Skeletal muscle tissue (tissue), 4 donors: ENCODE data around the gene SRXN1. TPM values are rescaled to one million over a fixed set of nuclear protein-coding genes. Genes with fewer than 3 reads are reported as not detected.

Experiments used
- H3K27ac ChIP-seq: one replicate; pipeline ENCODE4 v1.7.0; 2013; ENCODE audit warnings: mild to moderate bottlenecking, low read depth, low read length, inconsistent platforms
- H3K27me3 ChIP-seq, 3 donors: one replicate each; pipeline ENCODE4 v1.7.0; 2013; ENCODE audit warnings: low read length in 3 of 3; ENCODE audit not compliant: control insufficient read depth in 3 of 3, insufficient read depth in 3 of 3
- H3K36me3 ChIP-seq, 3 donors: one replicate each; pipeline ENCODE4 v1.7.0; 2013; ENCODE audit warnings: low read length in 3 of 3; ENCODE audit not compliant: control insufficient read depth in 3 of 3, insufficient read depth in 3 of 3
- H3K4me1 ChIP-seq, 3 donors: one replicate each; pipeline ENCODE4 v1.7.0; 2013; ENCODE audit warnings: low read length in 3 of 3, mild to moderate bottlenecking in 3 of 3; ENCODE audit not compliant: control insufficient read depth in 3 of 3, insufficient read depth in 3 of 3
- H3K4me3 ChIP-seq, 3 donors: one replicate each; pipeline ENCODE4 v1.7.0; 2013; ENCODE audit warnings: low read length in 3 of 3
- H3K9ac ChIP-seq, 3 donors: one replicate each; pipeline ENCODE4 v1.7.0; 2013; ENCODE audit warnings: low read length in 3 of 3, mild to moderate bottlenecking in 3 of 3, moderate library complexity in 2 of 3, low read depth in 1 of 3
- H3K9me3 ChIP-seq, 3 donors: one replicate each; pipeline ENCODE4 v1.7.0; 2013; ENCODE audit warnings: low read length in 3 of 3; ENCODE audit not compliant: control insufficient read depth in 3 of 3
- total RNA-seq: library from RNA; depleted of rRNA; stranded (reverse); fragments of >200 nt; gene quantifications from one replicate; pipeline ENCODE4 v1.2.3, GENCODE V29; 2014
- donor health status: Osteomylitis.

The SRXN1 gene
- total RNA-seq, 1 donor from 2014 or later = 11.0 TPM

DNA sequence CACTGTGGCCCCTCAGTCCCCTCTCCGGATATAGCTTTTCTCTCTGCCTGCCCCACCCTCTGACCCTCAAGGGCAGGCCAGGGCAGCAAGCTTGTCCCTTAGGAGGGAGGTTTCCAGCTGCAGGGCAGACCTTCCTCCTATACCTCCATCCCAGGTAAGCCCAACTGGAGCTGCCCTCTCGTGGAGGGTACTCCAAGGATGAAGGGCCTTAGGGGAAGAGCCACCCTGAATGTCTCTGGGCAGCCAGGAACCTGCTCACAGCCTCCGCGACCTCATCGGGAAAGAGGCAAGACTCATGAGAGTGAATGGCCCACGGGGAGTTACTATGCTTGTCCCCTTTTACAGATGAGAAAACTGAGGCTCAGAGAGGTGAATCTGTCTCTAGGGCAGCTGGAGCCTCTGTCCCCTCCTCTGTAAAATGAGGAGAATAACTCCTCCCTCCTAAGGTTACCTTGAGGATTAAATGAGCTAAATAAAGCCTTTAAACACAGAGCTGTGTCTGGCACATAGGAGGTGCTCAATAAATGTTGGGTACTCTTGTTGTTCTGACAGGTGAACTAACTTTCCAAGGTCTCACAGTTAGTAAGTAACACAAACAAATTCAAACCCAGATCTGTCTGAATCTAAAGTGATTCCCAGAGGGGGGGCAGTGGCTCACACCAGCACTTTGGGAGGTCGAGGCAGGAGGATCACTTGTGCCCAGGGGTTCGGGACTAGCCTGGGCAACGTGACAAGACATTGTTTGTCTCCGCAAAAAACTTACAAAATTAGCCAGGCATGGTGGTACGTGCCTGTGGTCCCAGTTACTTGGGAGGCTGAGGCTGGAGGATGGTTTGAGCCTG, 12.1 kb downstream of the SRXN1 start:
- Histone ChIP-seq H3K36me3 (no peaks in the 10 kb centered on the region), H3K4me1 (peaks cover 5 to 15% (median 11%) of the 10 kb centered on the region in 3 donors), H3K9ac (no peak overlapping the region), H3K27ac (no peak overlapping the region), H3K27me3 (peaks cover 0 to 15% (median 11%) of the 10 kb centered on the region in 3 donors), H3K4me3 (no peak overlapping the region), H3K9me3 (no peaks in the 10 kb centered on the region)

- Histone ChIP-seq H3K27me3 (peaks cover 3 to 20% (median 14%) of the 10 kb centered on the region in 3 donors), H3K27ac (no peak overlapping the region), H3K9ac (no peak overlapping the region), H3K9me3 (no peaks in the 10 kb centered on the region), H3K4me3 (no peak overlapping the region), H3K4me1 (peaks cover 5 to 7% (median 5%) of the 10 kb centered on the region in 3 donors), H3K36me3 (no peaks in the 10 kb centered on the region)
These were observed 14.4 kb downstream of the SRXN1 start for GRCh38 chr20:638579-638978.

GRCh38 chr20:637559-637958, 15.4 kb downstream of the SRXN1 start:
- Histone ChIP-seq H3K27ac (no peak overlapping the region), H3K4me3 (no peak overlapping the region), H3K9me3 (no peaks in the 10 kb centered on the region), H3K36me3 (no peaks in the 10 kb centered on the region), H3K9ac (no peak overlapping the region), H3K27me3 (peaks cover 3 to 11% (median 3%) of the 10 kb centered on the region in 3 donors), H3K4me1 (peaks cover under 1 to 1% (median under 1%) of the 10 kb centered on the region in 3 donors)

- no peak overlapping the region for H3K4me3 ChIP-seq
- H3K27ac ChIP-seq = no peak overlapping the region
- no peaks in the 10 kb centered on the region for H3K4me1 ChIP-seq
- no peaks in the 10 kb centered on the region for H3K9me3 ChIP-seq
- peaks cover 3 to 11% (median 3%) of the 10 kb centered on the region in 3 donors for H3K27me3 ChIP-seq
- no peak overlapping the region for H3K9ac ChIP-seq
- H3K36me3 ChIP-seq = no peaks in the 10 kb centered on the region
These were observed 17.1 kb downstream of the SRXN1 start for GRCh38 chr20:635893-636338.

GRCh38 chr20:635028-635892, 17.7 kb downstream of the SRXN1 start:
- Histone ChIP-seq H3K9me3 (no peaks in the 10 kb centered on the region), H3K27me3 (peaks cover 3 to 15% (median 3%) of the 10 kb centered on the region in 3 donors), H3K27ac (no peak overlapping the region), H3K4me1 (no peaks in the 10 kb centered on the region), H3K9ac (no peak overlapping the region), H3K4me3 (no peak overlapping the region), H3K36me3 (no peaks in the 10 kb centered on the region)

- Histone ChIP-seq H3K36me3 (no peaks in the 10 kb centered on the region), H3K4me3 (no peak overlapping the region), H3K9me3 (no peaks in the 10 kb centered on the region), H3K4me1 (no peaks in the 10 kb centered on the region), H3K9ac (no peak overlapping the region), H3K27me3 (peaks cover 3 to 17% (median 5%) of the 10 kb centered on the region in 3 donors), H3K27ac (no peak overlapping the region)
These were observed 18.7 kb downstream of the SRXN1 start for GRCh38 chr20:634148-634925.

- H3K27me3 ChIP-seq = peaks cover 3 to 17% (median 10%) of the 10 kb centered on the region in 3 donors
- no peaks in the 10 kb centered on the region for H3K4me1 ChIP-seq
- H3K9me3 ChIP-seq = no peaks in the 10 kb centered on the region
- no peak overlapping the region for H3K27ac ChIP-seq
- no peak overlapping the region for H3K4me3 ChIP-seq
- H3K36me3 ChIP-seq = no peaks in the 10 kb centered on the region
- H3K9ac ChIP-seq = no peak overlapping the region
These were observed 21.9 kb downstream of the SRXN1 start for GRCh38 chr20:631101-631500.

- no peak overlapping the region for H3K27ac ChIP-seq
- H3K27me3 ChIP-seq = peaks cover 0 to 18% (median 12%) of the 10 kb centered on the region in 3 donors
- H3K36me3 ChIP-seq = no peaks in the 10 kb centered on the region
- H3K4me1 ChIP-seq = no peaks in the 10 kb centered on the region
- no peak overlapping the region for H3K4me3 ChIP-seq
- H3K9ac ChIP-seq = no peak overlapping the region
- no peaks in the 10 kb centered on the region for H3K9me3 ChIP-seq
These were observed 26.4 kb downstream of the SRXN1 start for GRCh38 chr20:626579-626978.

- no peaks in the 10 kb centered on the region for H3K9me3 ChIP-seq
- H3K27ac ChIP-seq = no peak overlapping the region
- no peaks in the 10 kb centered on the region for H3K36me3 ChIP-seq
- no peak overlapping the region for H3K9ac ChIP-seq
- H3K4me1 ChIP-seq = no peaks in the 10 kb centered on the region
- no peak overlapping the region for H3K4me3 ChIP-seq
- H3K27me3 ChIP-seq = peaks cover 2 to 17% (median 12%) of the 10 kb centered on the region in 3 donors
These were observed 27.6 kb downstream of the SRXN1 start for GRCh38 chr20:625360-625932.
